Activated B cell treated with CpG ODN at 0.5 μM for 24 hours (primary cell): ENCODE results near the gene FOXO3. TPM values are rescaled to one million over a fixed set of nuclear protein-coding genes. Genes with fewer than 3 reads are reported as not detected.

ENCODE experiments used
- ATAC-seq: fragments of 200-7000 bp; cut with Tn5 transposase; one replicate; pipeline ENCODE4 v1.10.0; 2021; ENCODE audit warnings: low read depth, mild to moderate bottlenecking, moderate library complexity
- CTCF ChIA-PET: fragments of 350-600 bp; sonication (Branson Sonifier 250); formaldehyde crosslinking; loops from one replicate; lab custom pipeline; 2021; ENCODE audit warnings: antibody characterized with exemption; lab: Charles Lee
- POLR2A ChIA-PET: fragments of 350-600 bp; sonication (Branson Sonifier 250); formaldehyde crosslinking; loops from one replicate; lab custom pipeline; 2021; ENCODE audit warnings: antibody characterized with exemption; lab: Charles Lee
- DNase-seq: peaks from one replicate; pipeline ENCODE4 v3.0.0; 2022
- H3K27ac Mint-ChIP-seq: one replicate; pipeline ENCODE4 v1.8.0; 2020; ENCODE audit warnings: mixed read lengths
- H3K27me3 Mint-ChIP-seq: one replicate; pipeline ENCODE4 v1.8.0; 2021; ENCODE audit warnings: mixed read lengths
- H3K36me3 Mint-ChIP-seq: one replicate; pipeline ENCODE4 v1.8.0; 2021; ENCODE audit warnings: low read depth, mixed read lengths
- H3K4me1 Mint-ChIP-seq: one replicate; pipeline ENCODE4 v1.8.0; 2021; ENCODE audit warnings: mixed read lengths
- H3K4me3 Mint-ChIP-seq: one replicate; pipeline ENCODE4 v1.8.0; 2020; ENCODE audit warnings: mild to moderate bottlenecking, mixed read lengths
- H3K9me3 Mint-ChIP-seq: one replicate; pipeline ENCODE4 v1.8.0; 2020; ENCODE audit warnings: mixed read lengths
- intact Hi-C: fragments of 100-400 bp; cut with micrococcal nuclease; formaldehyde crosslinking; loops from one replicate; pipeline ENCODE4 v1.15.1; 2024
- total RNA-seq: library from RNA; stranded (reverse); gene quantifications from 2 replicates; pipeline ENCODE4 v1.2.3, GENCODE V29; 2022
- TF ChIP-seq, protein P1 (sequence below): fragments of 200-600 bp; IDR thresholded peaks from one replicate; pipeline ENCODE4 v1.8.0; 2022; ENCODE audit warnings: antibody characterized with exemption, mild to moderate bottlenecking

The FOXO3 gene
- total RNA-seq, 1 donor from 2014 or later, result 9.4 TPM

DNA sequence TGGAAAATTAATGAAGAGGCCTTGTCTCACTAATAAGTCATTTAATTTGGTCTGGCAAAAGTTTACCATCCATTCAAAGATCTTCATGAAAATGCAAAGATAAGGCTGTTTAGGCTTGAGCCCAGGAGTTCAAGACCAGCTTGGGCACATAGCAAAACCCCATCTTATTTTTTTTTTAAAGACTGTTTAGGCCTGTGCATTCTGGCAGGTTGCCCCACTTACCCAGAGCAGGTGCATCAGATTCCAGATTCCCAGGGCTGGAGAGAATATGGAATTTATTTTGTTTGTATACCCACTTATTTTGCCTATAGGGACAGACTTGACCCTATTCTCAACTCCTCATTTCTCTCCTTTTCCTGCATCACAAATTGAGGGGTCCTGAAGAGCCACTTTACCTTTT lies 5.7 kb downstream of the FOXO3 start:
- ATAC-seq (no peak), DNase-seq (no peak)
- peaks cover 23% of the 10 kb centered on the region for H3K36me3 Mint-ChIP-seq
- peak overlapping the region; percentile 70 for H3K4me3 Mint-ChIP-seq
- intact Hi-C loops, result loop anchor here (1.0 to 5.0 kb wide), 6 partner anchors 8 to 744 kb away; partner anchors contain the start of gene SCML4
- peaks cover 65% of the 10 kb centered on the region for H3K4me1 Mint-ChIP-seq
- peak overlapping the region; percentile 86 for H3K27ac Mint-ChIP-seq
- TF ChIP-seq, protein P1, sequence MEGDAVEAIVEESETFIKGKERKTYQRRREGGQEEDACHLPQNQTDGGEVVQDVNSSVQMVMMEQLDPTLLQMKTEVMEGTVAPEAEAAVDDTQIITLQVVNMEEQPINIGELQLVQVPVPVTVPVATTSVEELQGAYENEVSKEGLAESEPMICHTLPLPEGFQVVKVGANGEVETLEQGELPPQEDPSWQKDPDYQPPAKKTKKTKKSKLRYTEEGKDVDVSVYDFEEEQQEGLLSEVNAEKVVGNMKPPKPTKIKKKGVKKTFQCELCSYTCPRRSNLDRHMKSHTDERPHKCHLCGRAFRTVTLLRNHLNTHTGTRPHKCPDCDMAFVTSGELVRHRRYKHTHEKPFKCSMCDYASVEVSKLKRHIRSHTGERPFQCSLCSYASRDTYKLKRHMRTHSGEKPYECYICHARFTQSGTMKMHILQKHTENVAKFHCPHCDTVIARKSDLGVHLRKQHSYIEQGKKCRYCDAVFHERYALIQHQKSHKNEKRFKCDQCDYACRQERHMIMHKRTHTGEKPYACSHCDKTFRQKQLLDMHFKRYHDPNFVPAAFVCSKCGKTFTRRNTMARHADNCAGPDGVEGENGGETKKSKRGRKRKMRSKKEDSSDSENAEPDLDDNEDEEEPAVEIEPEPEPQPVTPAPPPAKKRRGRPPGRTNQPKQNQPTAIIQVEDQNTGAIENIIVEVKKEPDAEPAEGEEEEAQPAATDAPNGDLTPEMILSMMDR, result no peak
- H3K9me3 Mint-ChIP-seq, result no peaks in the 10 kb centered on the region
- ChIA-PET POLR2A (interaction anchor here (0.6 to 2.7 kb wide), 9 partner anchors 10 to 528 kb away, joined by 3 to 14 read pairs (median 4); partner anchors contain the start of genes ARMC2 and SESN1), CTCF (interaction anchor here (0.7 to 1.9 kb wide), 9 partner anchors 9 to 506 kb away, joined by 3 to 11 read pairs (median 4); no protein-coding TSS in a partner anchor)
- no peaks in the 10 kb centered on the region for H3K27me3 Mint-ChIP-seq

DNA sequence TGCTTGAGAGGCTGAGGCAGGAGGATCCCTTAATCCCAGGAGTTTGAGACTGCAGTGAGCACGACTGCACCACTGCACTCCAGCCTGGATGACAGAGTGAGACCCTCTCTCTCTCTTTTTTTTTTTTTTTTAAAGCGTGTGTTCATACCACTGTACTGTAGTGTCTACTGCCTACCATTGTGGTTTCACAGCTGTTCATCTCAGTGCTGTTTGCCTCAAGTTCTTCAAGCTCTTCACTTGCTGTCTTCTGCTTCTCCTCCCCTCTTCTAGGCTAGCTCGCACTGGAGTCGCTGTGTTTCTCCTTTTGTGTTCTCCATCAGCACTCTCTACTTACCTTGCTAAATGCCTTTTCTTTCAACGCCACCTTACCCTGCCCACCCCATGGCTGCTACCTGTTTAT lies 7.4 kb downstream of the FOXO3 start:
- no peak overlapping the region for H3K27ac Mint-ChIP-seq
- intact Hi-C loops, result loop anchor here (5.0 kb wide), 2 partner anchors 119 to 746 kb away; partner anchors contain the start of gene SCML4
- ATAC-seq (no peak), DNase-seq (no peak)
- ChIA-PET CTCF (interaction anchor here (1.6 kb wide), 1 partner anchor 212 kb away, joined by 4 read pairs; no protein-coding TSS in a partner anchor), POLR2A (interaction anchor here (0.5 to 1.2 kb wide), 2 partner anchors 10 to 1745 kb away, joined by 3 to 4 read pairs; no protein-coding TSS in a partner anchor)
- peaks cover 49% of the 10 kb centered on the region for H3K4me1 Mint-ChIP-seq
- TF ChIP-seq, protein P1, result no peak
- no peak overlapping the region for H3K4me3 Mint-ChIP-seq
- peaks cover 30% of the 10 kb centered on the region for H3K36me3 Mint-ChIP-seq
- no peaks in the 10 kb centered on the region for H3K9me3 Mint-ChIP-seq
- H3K27me3 Mint-ChIP-seq, result no peaks in the 10 kb centered on the region

GRCh38 chr6:108568551-108569305 lies 8.0 kb downstream of the FOXO3 start:
- peaks cover 32% of the 10 kb centered on the region for H3K36me3 Mint-ChIP-seq
- H3K27me3 Mint-ChIP-seq, result no peaks in the 10 kb centered on the region
- intact Hi-C loops, result loop anchor here (5.0 kb wide), 2 partner anchors 119 to 746 kb away; partner anchors contain the start of gene SCML4
- peaks cover 46% of the 10 kb centered on the region for H3K4me1 Mint-ChIP-seq
- no peaks in the 10 kb centered on the region for H3K9me3 Mint-ChIP-seq
- CTCF ChIA-PET, result interaction anchor here (1.6 kb wide), 1 partner anchor 211 kb away, joined by 4 read pairs; no protein-coding TSS in a partner anchor
- no peak overlapping the region for H3K4me3 Mint-ChIP-seq
- no peak overlapping the region for H3K27ac Mint-ChIP-seq
- TF ChIP-seq, protein P1, result no peak
- POLR2A ChIA-PET, result interaction anchor here (0.5 to 1.2 kb wide), 2 partner anchors 10 to 1745 kb away, joined by 3 to 4 read pairs; no protein-coding TSS in a partner anchor
- DNase-seq, result no peak
- ATAC-seq, result no peak

DNA sequence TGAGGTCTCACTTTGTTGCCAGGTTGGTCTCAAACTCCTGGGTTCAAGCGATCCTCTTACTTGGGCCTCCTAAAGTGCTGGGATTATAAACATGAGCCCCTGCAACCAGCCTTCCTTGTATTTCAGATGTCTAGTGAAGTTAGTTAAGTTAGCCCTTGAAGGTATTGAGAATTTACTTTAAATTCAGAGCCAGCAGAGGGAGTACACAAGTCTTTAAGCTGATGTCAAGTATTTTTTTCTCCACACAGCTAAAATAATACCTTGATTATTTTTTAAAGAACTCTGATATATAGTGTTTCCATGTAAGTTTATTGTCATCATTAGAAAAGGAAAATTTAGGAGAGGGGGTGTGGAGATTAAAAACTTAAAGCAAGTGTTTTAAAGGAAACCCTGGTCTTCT lies 9.8 kb downstream of the FOXO3 start:
- POLR2A ChIA-PET, result interaction anchor here (0.6 kb wide), 1 partner anchor 22 kb away, joined by 3 read pairs; no protein-coding TSS in a partner anchor
- Mint-ChIP-seq H3K4me1 (peaks cover 35% of the 10 kb centered on the region), H3K27me3 (no peaks in the 10 kb centered on the region), H3K9me3 (no peaks in the 10 kb centered on the region), H3K4me3 (no peak overlapping the region), H3K36me3 (peaks cover 32% of the 10 kb centered on the region), H3K27ac (no peak overlapping the region)
- TF ChIP-seq, protein P1, result no peak
- no peak for ATAC-seq
- intact Hi-C loops, result no loop called here
- DNase-seq, result no peak
- CTCF ChIA-PET, result no interaction called here
